Adipocyte (in vitro differentiated cells): ENCODE data around the gene SLC1A2.
A peak's percentile ranks its signal among the peaks of the same experiment; 100 is the strongest.
"Not testable (repeated sequence)": the region's sequence is repeated elsewhere in the genome, so short reads cannot be mapped to it uniquely, and the experiment has no call there.

Experiments used
- DNase-seq: peaks from one replicate; pipeline ENCODE4 v3.0.0-alpha.2; 2015; ENCODE audit warnings: low read depth
- H3K27me3 ChIP-seq: replicated peaks from 2 replicates; pipeline ENCODE4 v1.7.0; 2013; ENCODE audit warnings: mild to moderate bottlenecking, low read length, moderate library complexity; ENCODE audit not compliant: control insufficient read depth, insufficient read depth
- H3K36me3 ChIP-seq: 2 replicates; pipeline ENCODE4 v1.7.0; 2013; ENCODE audit warnings: low read length, mild to moderate bottlenecking, moderate library complexity; ENCODE audit not compliant: control insufficient read depth, insufficient read depth, severe bottlenecking
- H3K4me1 ChIP-seq: 2 replicates; pipeline ENCODE4 v1.7.0; 2013; ENCODE audit warnings: mild to moderate bottlenecking, low read length, moderate library complexity; ENCODE audit not compliant: control insufficient read depth, insufficient read depth
- H3K4me3 ChIP-seq: 2 replicates; pipeline ENCODE4 v1.7.0; 2013; ENCODE audit warnings: mild to moderate bottlenecking, low read length, moderate library complexity
- H3K9ac ChIP-seq: 2 replicates; pipeline ENCODE4 v1.7.0; 2013; ENCODE audit warnings: mild to moderate bottlenecking, low read length, moderate library complexity
- H3K9me3 ChIP-seq: 2 replicates; pipeline ENCODE4 v1.7.0; 2013; ENCODE audit warnings: mild to moderate bottlenecking, low read length, moderate library complexity; ENCODE audit not compliant: control insufficient read depth

Gene SLC1A2

DNA sequence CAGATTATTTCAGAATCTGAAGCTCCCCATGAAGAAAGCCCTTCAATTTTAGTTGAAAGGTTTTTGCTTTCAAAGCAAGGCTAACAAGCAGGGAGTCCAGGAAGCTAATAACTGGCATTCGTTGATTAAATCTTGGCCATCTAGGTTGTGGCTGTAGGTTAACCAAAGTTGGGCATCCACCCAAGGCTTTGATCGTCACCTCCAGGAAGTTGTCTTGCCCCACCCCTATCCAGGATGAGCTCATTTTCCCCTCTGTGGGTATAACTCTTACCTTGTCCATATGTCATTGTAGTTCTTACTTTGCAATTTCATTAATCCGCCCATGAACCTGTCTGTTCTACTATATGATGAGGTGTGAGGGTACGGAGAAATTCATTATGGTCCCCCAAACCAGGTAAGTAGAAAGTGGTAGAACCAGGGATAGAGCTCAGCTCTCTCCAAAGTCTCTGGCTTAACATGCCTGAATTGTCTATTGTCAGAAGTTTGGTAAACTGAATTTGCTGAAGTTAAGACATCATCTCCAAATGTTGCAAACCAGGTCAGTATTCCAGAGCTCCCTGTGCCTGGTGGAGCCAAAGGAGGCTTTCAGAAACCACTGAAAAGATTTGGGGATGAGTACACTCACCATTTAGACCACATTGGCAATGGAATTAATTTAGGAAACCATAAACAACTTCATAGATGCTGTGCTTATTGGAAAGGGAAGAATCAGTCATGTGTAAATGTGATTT lies 183.3 kb downstream of the SLC1A2 start:
- Histone ChIP-seq H3K27me3 (no peaks in the 10 kb centered on the region), H3K36me3 (peaks cover 9% of the 10 kb centered on the region), H3K9ac (no peak overlapping the region), H3K4me1 (no peaks in the 10 kb centered on the region), H3K4me3 (no peak overlapping the region), H3K9me3 (peaks cover 4% of the 10 kb centered on the region)
- no peak for DNase-seq

DNA sequence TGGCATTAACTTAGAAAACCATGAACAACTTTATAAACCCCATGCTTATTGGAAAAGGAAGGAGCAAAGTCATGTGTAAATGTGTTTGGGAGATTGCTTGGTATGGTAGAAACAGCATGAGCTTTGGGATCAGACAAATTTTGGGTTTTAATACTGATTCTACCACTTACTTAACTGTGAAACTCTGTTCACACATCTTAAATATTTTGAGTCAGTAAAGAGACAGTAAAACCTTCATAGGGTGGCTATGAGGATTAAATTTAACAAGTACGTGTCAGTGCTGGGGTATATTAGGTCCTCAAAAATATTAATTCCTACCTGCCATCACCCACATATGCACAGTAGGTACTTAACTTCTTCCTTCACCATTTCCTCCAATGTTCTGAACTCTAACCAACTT lies 183.9 kb downstream of the SLC1A2 start:
- H3K36me3 ChIP-seq = peaks cover 15% of the 10 kb centered on the region
- no peak overlapping the region for H3K9ac ChIP-seq
- H3K9me3 ChIP-seq = peaks cover 4% of the 10 kb centered on the region
- H3K27me3 ChIP-seq = no peaks in the 10 kb centered on the region
- DNase-seq = no peak
- H3K4me3 ChIP-seq = no peak overlapping the region
- no peaks in the 10 kb centered on the region for H3K4me1 ChIP-seq

DNA sequence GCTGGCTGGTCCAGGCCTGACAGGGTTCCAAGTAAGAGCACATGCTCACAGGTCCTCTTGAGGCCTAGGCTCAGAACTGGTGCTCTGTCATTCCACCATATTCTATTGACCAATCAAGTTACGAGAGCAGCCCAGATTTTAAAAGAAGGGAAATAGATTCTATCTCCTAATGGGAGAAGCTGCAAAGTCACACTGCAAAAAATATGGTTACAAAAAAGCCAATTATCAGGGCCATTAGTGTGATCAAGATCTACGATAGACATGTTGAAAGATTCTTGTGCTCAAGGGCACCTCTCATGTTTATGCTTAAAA lies 184.2 kb downstream of the SLC1A2 start:
- Histone ChIP-seq H3K27me3 (no peaks in the 10 kb centered on the region), H3K9me3 (peaks cover 4% of the 10 kb centered on the region), H3K4me3 (no peak overlapping the region), H3K9ac (no peak overlapping the region), H3K4me1 (no peaks in the 10 kb centered on the region), H3K36me3 (peaks cover 19% of the 10 kb centered on the region)
- no peak for DNase-seq

DNA sequence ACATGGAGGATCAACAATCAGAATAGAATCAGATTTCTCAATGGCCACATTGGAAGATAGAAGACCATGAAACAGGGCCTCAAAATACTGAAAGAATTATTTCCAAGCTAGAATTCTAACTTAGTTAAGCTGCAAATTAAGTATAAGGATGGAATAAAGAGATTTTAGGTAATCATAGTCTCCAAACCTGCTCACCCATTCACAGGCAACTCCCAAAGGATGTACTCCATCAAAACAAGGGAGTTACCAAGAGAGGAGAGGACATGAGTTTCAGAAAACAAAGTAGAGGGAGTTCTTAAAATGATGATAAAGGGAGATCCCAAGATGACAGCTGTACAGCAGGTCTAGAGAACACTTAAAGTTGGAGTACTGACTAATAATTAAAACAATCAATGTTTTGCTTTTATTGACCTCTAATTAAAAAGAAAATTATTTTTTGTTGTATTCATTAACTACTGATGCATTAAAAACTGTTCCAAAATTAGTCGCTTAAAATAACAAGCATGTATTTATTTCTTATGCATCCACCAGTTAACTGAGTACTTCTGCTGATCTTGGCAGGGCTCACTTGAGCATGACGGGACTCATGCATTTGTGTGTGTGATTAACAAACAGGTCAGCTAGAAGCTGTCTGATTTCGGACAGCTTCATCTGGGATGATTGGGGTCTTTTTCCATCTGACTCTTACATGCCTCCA lies 184.8 kb downstream of the SLC1A2 start:
- Histone ChIP-seq H3K9ac (no peak overlapping the region), H3K4me1 (no peaks in the 10 kb centered on the region), H3K27me3 (no peaks in the 10 kb centered on the region), H3K36me3 (peaks cover 24% of the 10 kb centered on the region), H3K9me3 (peaks cover 4% of the 10 kb centered on the region), H3K4me3 (no peak overlapping the region)
- DNase-seq = no peak

DNA sequence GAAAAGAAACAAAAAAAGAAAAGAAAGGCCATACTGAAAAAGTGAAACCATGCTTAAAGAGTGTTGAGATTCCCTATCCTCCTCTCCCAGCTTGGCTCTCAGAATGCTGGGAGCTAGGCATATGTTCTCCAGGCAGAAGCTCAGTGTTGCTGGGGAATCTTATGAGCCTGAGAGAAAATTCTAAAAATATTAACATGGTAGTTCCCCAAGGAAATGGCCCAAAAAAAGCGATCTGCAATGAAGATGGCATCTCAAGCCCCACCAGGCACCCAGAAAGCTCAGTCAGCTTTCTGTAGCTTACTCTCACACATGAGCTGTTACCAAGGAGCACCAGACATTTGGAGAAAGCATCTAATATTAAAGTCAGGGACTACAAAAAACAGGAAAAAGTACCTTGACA lies 185.8 kb downstream of the SLC1A2 start:
- no peak for DNase-seq

DNA sequence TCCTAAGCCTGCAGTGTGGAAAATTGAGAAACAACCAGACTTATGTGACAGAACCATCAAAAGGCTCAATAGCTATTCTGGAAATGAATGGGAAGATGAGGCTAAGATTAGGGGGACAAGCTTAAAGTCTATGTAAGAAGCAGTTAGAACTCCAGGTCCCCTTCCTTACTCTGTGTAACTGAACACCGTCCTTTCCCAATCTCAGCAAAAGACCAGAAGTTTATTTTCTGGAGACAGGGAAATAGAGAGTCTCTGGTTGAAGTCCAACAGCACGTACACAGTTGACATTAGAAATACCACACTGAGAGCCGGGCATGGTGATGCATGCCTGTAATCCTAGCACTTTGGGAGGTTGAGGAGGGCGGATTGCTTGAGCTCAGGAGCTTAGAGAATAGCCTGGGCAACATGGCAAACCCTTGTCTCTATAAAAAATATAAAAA lies 186.4 kb downstream of the SLC1A2 start:
- H3K9me3 ChIP-seq = peaks cover 4% of the 10 kb centered on the region
- no peak overlapping the region for H3K4me3 ChIP-seq
- no peaks in the 10 kb centered on the region for H3K27me3 ChIP-seq
- peaks cover 40% of the 10 kb centered on the region for H3K36me3 ChIP-seq
- H3K4me1 ChIP-seq = peaks cover 1% of the 10 kb centered on the region
- DNase-seq = peak; percentile 12
- no peak overlapping the region for H3K9ac ChIP-seq

More for the DNA sequence above, 185.8 kb downstream of the SLC1A2 start:
- Histone ChIP-seq H3K36me3 (peaks cover 35% of the 10 kb centered on the region), H3K4me1 (no peaks in the 10 kb centered on the region), H3K27me3 (no peaks in the 10 kb centered on the region), H3K9ac (no peak overlapping the region), H3K4me3 (no peak overlapping the region), H3K9me3 (peaks cover 4% of the 10 kb centered on the region)

DNA sequence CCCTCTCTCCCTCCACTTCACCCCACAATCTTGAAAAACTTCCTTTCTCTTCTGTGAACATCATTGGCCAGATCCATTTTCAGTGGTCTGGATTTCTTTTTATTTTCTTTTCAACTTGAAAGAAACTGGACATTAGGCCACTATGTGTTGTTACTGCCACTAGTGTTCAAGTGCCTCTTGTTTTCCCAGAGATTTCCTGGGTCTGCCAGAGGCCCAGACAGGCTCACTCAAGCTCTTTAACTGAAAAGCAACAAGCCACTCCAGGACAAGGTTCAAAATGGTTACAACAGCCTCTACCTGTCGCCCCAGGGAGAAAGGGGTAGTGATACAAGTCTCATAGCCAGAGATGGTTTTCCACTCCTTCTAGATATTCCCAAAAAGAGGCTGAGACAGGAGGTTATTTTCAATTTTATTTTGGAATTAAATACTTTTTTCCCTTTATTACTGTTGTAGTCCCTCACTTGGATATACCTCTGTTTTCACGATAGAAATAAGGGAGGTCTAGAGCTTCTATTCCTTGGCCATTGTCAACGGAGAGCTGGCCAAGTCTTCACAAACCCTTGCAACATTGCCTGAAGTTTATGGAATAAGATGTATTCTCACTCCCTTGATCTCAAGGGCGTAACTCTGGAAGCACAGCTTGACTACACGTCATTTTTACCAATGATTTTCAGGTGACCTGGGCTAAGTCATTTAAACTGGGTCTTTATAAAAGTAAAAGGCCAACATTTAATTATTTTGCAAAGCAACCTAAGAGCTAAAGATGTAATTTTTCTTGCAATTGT lies 188.1 kb downstream of the SLC1A2 start:
- Histone ChIP-seq H3K36me3 (peaks cover 56% of the 10 kb centered on the region), H3K9me3 (peaks cover 4% of the 10 kb centered on the region), H3K9ac (no peak overlapping the region), H3K27me3 (no peaks in the 10 kb centered on the region), H3K4me3 (no peak overlapping the region), H3K4me1 (peaks cover 10% of the 10 kb centered on the region)
- no peak for DNase-seq

DNA sequence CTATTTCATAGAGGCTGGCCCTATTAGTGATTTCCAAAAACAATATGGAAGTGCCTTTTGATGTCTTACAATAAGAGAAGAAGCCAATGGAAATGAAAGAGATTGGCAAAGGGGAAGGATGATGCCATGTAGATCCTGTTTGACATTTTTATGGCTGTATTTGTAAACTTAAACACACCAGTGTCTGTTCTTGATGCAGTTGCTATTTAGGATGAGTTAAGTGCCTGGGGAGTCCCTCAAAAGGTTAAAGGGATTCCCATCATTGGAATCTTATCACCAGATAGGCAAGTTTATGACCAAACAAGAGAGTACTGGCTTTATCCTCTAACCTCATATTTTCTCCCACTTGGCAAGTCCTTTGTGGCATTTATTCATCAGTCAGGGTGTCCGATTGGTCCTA lies 189.0 kb downstream of the SLC1A2 start:
- Histone ChIP-seq H3K9me3 (peaks cover 4% of the 10 kb centered on the region), H3K4me3 (no peak overlapping the region), H3K4me1 (peaks cover 10% of the 10 kb centered on the region), H3K27me3 (no peaks in the 10 kb centered on the region), H3K36me3 (peaks cover 64% of the 10 kb centered on the region), H3K9ac (no peak overlapping the region)
- no peak for DNase-seq

DNA sequence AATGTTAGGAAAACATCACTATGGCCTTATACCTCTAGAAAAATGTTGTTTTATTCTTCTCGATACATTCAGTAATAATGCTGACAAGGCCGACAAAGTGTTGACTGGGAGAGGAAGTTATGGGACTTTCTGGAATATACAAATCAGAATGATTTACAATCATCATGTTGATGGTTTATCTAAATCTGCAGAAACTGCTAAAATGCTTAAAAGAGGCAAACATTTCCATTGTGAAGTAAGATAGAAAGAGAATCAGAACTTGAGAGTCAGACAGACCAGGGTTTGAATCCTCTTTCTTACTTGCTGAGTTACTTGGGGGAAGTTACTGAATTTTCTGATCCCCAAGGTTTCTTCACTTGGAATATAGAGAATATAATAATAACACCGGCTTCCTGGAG lies 191.0 kb downstream of the SLC1A2 start:
- no peak for DNase-seq
- peaks cover 84% of the 10 kb centered on the region for H3K36me3 ChIP-seq
- H3K9me3 ChIP-seq = no peaks in the 10 kb centered on the region
- H3K27me3 ChIP-seq = no peaks in the 10 kb centered on the region
- peaks cover 15% of the 10 kb centered on the region for H3K4me1 ChIP-seq
- H3K9ac ChIP-seq = no peak overlapping the region
- no peak overlapping the region for H3K4me3 ChIP-seq

DNA sequence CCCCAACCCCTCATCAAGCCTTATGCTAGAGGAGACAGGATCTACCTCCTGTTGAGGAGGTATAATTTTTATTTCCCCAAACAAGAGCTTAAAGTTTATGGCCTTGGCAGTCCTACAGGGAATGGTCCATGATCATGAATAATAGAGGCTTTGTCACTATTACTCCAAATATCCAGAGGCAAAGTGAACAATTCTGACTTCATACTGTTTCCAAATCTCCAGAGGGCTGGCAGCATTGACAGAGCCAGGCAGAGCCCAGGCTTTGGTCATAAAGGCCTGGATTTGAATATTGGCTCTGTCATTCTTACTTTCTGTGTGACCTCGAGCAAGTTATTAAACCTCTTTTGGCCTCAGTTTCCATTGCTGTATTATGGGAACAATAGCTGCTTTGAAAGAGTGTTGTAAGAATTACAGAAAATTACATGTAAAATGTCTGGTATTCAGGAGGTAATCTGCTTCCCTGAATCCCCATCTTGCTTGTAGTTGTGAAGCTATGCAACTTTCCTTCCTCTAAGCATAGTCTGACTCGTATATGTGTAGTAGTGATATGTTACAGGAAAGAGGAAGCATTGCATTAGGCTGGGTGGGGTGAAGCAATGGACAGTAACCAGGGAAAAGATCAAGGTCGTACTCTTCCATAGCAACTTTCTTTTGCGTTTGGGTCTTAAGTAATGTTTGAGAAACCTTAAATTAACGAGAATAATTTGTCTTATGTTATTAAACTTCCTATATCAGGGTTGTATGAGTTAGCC lies 191.6 kb downstream of the SLC1A2 start:
- Histone ChIP-seq H3K9me3 (no peaks in the 10 kb centered on the region), H3K27me3 (no peaks in the 10 kb centered on the region), H3K36me3 (peaks cover 90% of the 10 kb centered on the region), H3K9ac (no peak overlapping the region), H3K4me1 (peaks cover 18% of the 10 kb centered on the region), H3K4me3 (no peak overlapping the region)
- DNase-seq = no peak

DNA sequence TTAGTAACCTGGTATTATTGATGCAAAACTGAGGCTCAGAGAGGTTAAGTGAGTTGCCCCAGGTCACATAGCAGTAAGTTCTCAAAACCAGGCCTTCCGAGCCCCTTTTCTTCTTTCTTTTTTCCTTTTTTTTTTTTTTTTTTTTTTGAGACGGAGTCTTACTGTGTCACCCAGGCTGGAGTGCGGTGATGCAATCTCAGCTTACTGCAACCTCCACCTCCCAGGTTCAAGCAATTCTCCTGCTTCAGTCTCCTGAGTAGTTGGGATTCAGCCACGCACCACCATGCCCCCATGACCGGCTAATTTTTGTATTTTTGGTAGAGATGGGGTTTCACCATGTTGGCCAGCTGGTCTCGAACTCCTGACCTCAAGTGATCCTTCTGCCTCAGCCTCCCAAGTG lies 192.6 kb downstream of the SLC1A2 start:
- not testable (repeated sequence) for H3K27me3 ChIP-seq, H3K4me3 ChIP-seq, DNase-seq, H3K9ac ChIP-seq, H3K9me3 ChIP-seq
- H3K4me1 ChIP-seq = peaks cover 20% of the 10 kb centered on the region
- peaks cover 97% of the 10 kb centered on the region for H3K36me3 ChIP-seq
